HepG2 (cell line): ENCODE results near the gene PAIP1. TPM values are rescaled to one million over a fixed set of nuclear protein-coding genes. Genes with fewer than 3 reads are reported as not detected.

Experiments used
- ASH2L ChIP-seq: fragments of 300-600, 200-600 bp; sonication (generic); IDR thresholded peaks from 2 replicates; pipeline ENCODE4 v1.7.0; 2017; ENCODE audit warnings: low read depth, mild to moderate bottlenecking, moderate library complexity, mixed read lengths, low read length; ENCODE audit not compliant: insufficient read length
- DRAP1 ChIP-seq: IDR thresholded peaks from 2 replicates; pipeline ENCODE4 v1.6.1; 2016; ENCODE audit warnings: missing genetic modification reagents, missing compliant biosample characterization
- FIP1L1 ChIP-seq: fragments of 200-400 bp; formaldehyde crosslinking; IDR thresholded peaks from 2 replicates; pipeline ENCODE4 v1.6.1; 2018; ENCODE audit warnings: low read depth, mild to moderate bottlenecking, low read length, moderate library complexity, borderline replicate concordance; ENCODE audit not compliant: insufficient read depth
- KLF13 ChIP-seq: sonication (generic); formaldehyde crosslinking; IDR thresholded peaks from 2 replicates; pipeline ENCODE4 v1.4.0; 2020; ENCODE audit warnings: mild to moderate bottlenecking, missing genetic modification reagents
- NBN ChIP-seq: fragments of 450-650 bp; conservative IDR thresholded peaks from 2 replicates; pipeline ENCODE4 v1.6.1; 2017
- NFAT5 ChIP-seq: sonication (generic); formaldehyde crosslinking; IDR thresholded peaks from 2 replicates; pipeline ENCODE4 v1.4.0; 2020; ENCODE audit warnings: missing genetic modification reagents
- POLR2A ChIP-seq, 2 experiments: IDR thresholded peaks; 2 replicates each; pipeline ENCODE4 v1.6.1; 2011; ENCODE audit warnings: low read depth in 2 of 2, low read length in 2 of 2, mild to moderate bottlenecking in 1 of 2, moderate library complexity in 1 of 2; ENCODE audit not compliant: insufficient read depth in 1 of 2
- POLR2G ChIP-seq: fragments of 200-400 bp; formaldehyde crosslinking; IDR thresholded peaks from 2 replicates; pipeline ENCODE4 v1.6.1; 2018; ENCODE audit warnings: mild to moderate bottlenecking, low read depth, low read length, moderate library complexity
- TFDP1 ChIP-seq: IDR thresholded peaks from 2 replicates; pipeline ENCODE4 v1.6.1; 2016; ENCODE audit warnings: missing compliant biosample characterization, missing genetic modification reagents, borderline replicate concordance
- ZBTB21 ChIP-seq: sonication (generic); formaldehyde crosslinking; IDR thresholded peaks from 2 replicates; pipeline ENCODE4 v1.4.0; 2020; ENCODE audit warnings: missing genetic modification reagents
- ZNF3 ChIP-seq: IDR thresholded peaks from 2 replicates; pipeline ENCODE4 v1.7.0; 2017; ENCODE audit warnings: inconsistent platforms
- ZNF350 ChIP-seq: sonication (generic); formaldehyde crosslinking; IDR thresholded peaks from 2 replicates; pipeline ENCODE4 v1.4.0; 2020; ENCODE audit warnings: mild to moderate bottlenecking, low read depth, missing genetic modification reagents, borderline replicate concordance
- ZNF564 ChIP-seq: sonication (generic); formaldehyde crosslinking; IDR thresholded peaks from 2 replicates; pipeline ENCODE4 v1.8.1; 2023; ENCODE audit warnings: mild to moderate bottlenecking, missing genetic modification reagents
- ZNF607 ChIP-seq: sonication (generic); formaldehyde crosslinking; IDR thresholded peaks from 2 replicates; pipeline ENCODE4 v1.5.1; 2020; ENCODE audit warnings: missing genetic modification reagents, mild to moderate bottlenecking, borderline replicate concordance
- ZNF687 ChIP-seq: sonication (generic); formaldehyde crosslinking; IDR thresholded peaks from 2 replicates; pipeline ENCODE4 v1.5.1; 2020; ENCODE audit warnings: mild to moderate bottlenecking, missing genetic modification reagents, moderate library complexity
- ZNF782 ChIP-seq: sonication (generic); formaldehyde crosslinking; IDR thresholded peaks from 2 replicates; pipeline ENCODE4 v1.4.0; 2020; ENCODE audit warnings: missing genetic modification reagents, mild to moderate bottlenecking, borderline replicate concordance
- ZSCAN29 ChIP-seq: sonication (generic); formaldehyde crosslinking; conservative IDR thresholded peaks from 2 replicates; pipeline ENCODE4 v1.4.0; 2020; ENCODE audit warnings: mild to moderate bottlenecking, missing genetic modification reagents
- polyA plus RNA-seq, 8 experiments: library from polyadenylated mRNA; depleted of rRNA in 3 of 8; stranded (reverse) in 7 of 8; unstranded in 1 of 8; fragments of >200 nt; fragmentation: Illumina TruSeq in 4 of 8; extraction: Trizol in 4 of 8; gene quantifications; 2 replicates each; pipeline versions ENCODE4 v1.2.1 to v1.2.3, GENCODE V29; 2011 to 2016; ENCODE audit warnings: low read depth in 4 of 8, missing spikeins in 1 of 8, mixed read lengths in 1 of 8; ENCODE audit not compliant: insufficient read depth in 1 of 8
- total RNA-seq, 5 experiments: library from RNA; depleted of rRNA; stranded (reverse); fragments of >200 nt; fragmentation: Illumina TruSeq; extraction: Trizol; gene quantifications; 2 replicates each; pipeline ENCODE4 v1.2.3, GENCODE V29; 2016; ENCODE audit warnings: low read depth in 1 of 5

Gene PAIP1
- total and polyA plus RNA-seq, 2 of the 13 experiments (the other 11 are each of a cell fraction or from before 2014, with no cell fraction given): 96.6 to 116 TPM

GRCh38 chr5:43555895-43556606 lies 826 bp downstream of the PAIP1 start (continued):
- TF ChIP-seq DRAP1 (CRISPR knock-in tag): no peak
- no peak for TF ChIP-seq ZNF687 (CRISPR knock-in tag)
- no peak for TF ChIP-seq ZSCAN29
- no peak for TF ChIP-seq TFDP1 (CRISPR knock-in tag)
- TF ChIP-seq ZNF564 (CRISPR knock-in tag): no peak
- peak; percentile 7; the same call in 1 of the 2 replicates for TF ChIP-seq POLR2G
- TF ChIP-seq ZNF607: no peak; the same call in 1 of the 2 replicates
- no peak for TF ChIP-seq ZNF3
- no peak for TF ChIP-seq KLF13 (CRISPR knock-in tag)
- TF ChIP-seq ZNF782 (CRISPR knock-in tag): peak; percentile 66; the same call in 1 of the 2 replicates
- no peak for TF ChIP-seq FIP1L1
- TF ChIP-seq POLR2A (IDR thresholded peaks at IDR 0.05; ENCODE audit: insufficient read depth in 1 of 2, low read depth in 2 of 2, low read length in 2 of 2): no peak; a peak in 1 of 4 replicates
- 0 out of 2 replicates have a peak, but pooled peaks have one; percentile 8 for TF ChIP-seq ZNF350 (CRISPR knock-in tag)
- TF ChIP-seq NFAT5 (CRISPR knock-in tag): no peak
- no peak for TF ChIP-seq ASH2L
- no peak for TF ChIP-seq NBN
- TF ChIP-seq ZBTB21: no peak
